HepG2 (cell line): ENCODE data around the gene TMEM14C. TPM values are rescaled to one million over a fixed set of nuclear protein-coding genes. Genes with fewer than 3 reads are reported as not detected.

ENCODE experiments used
- ESRRA ChIP-seq: sonication (generic); formaldehyde crosslinking; IDR thresholded peaks from 2 replicates; pipeline ENCODE4 v1.5.1; 2020; ENCODE audit warnings: mild to moderate bottlenecking, low read depth, missing genetic modification reagents
- KDM3A ChIP-seq: IDR thresholded peaks from 2 replicates; pipeline ENCODE4 v1.6.1; 2018; ENCODE audit warnings: low read depth, missing compliant biosample characterization
- KDM6A ChIP-seq: IDR thresholded peaks from 2 replicates; pipeline ENCODE4 v1.6.1; 2016; ENCODE audit warnings: low read depth
- MBNL3 ChIP-seq: fragments of 250-450 bp; sonication (Bioruptor Pico); conservative IDR thresholded peaks from 2 replicates; pipeline ENCODE4 v1.8.0; 2022; ENCODE audit warnings: mild to moderate bottlenecking, inconsistent platforms
- THAP11 ChIP-seq: IDR thresholded peaks from 2 replicates; pipeline ENCODE4 v1.6.1; 2016; ENCODE audit warnings: missing biosample characterization, missing genetic modification reagents
- TRIM24 ChIP-seq: sonication (generic); formaldehyde crosslinking; IDR thresholded peaks from 2 replicates; pipeline ENCODE4 v1.8.0; 2022; ENCODE audit warnings: mild to moderate bottlenecking, missing genetic modification reagents
- ZNF280B ChIP-seq: sonication (generic); formaldehyde crosslinking; IDR thresholded peaks from 2 replicates; pipeline ENCODE4 v1.5.0; 2020; ENCODE audit warnings: missing genetic modification reagents, mild to moderate bottlenecking, borderline replicate concordance
- polyA plus RNA-seq, 8 experiments: library from polyadenylated mRNA; depleted of rRNA in 3 of 8; stranded (reverse) in 7 of 8; unstranded in 1 of 8; fragments of >200 nt; fragmentation: Illumina TruSeq in 4 of 8; extraction: Trizol in 4 of 8; gene quantifications; 2 replicates each; pipeline versions ENCODE4 v1.2.1 to v1.2.3, GENCODE V29; 2011 to 2016; ENCODE audit warnings: low read depth in 4 of 8, missing spikeins in 1 of 8, mixed read lengths in 1 of 8; ENCODE audit not compliant: insufficient read depth in 1 of 8
- total RNA-seq, 5 experiments: library from RNA; depleted of rRNA; stranded (reverse); fragments of >200 nt; fragmentation: Illumina TruSeq; extraction: Trizol; gene quantifications; 2 replicates each; pipeline ENCODE4 v1.2.3, GENCODE V29; 2016; ENCODE audit warnings: low read depth in 1 of 5
- TF ChIP-seq, protein P1 (sequence below): conservative IDR thresholded peaks from 2 replicates; pipeline ENCODE4 v1.6.1; 2018; ENCODE audit warnings: missing genetic modification reagents
- TF ChIP-seq, protein P2 (sequence below): sonication (generic); formaldehyde crosslinking; IDR thresholded peaks from one replicate; pipeline ENCODE4 v1.5.1; 2020; ENCODE audit warnings: mild to moderate bottlenecking, missing genetic modification reagents; ENCODE audit errors: not compliant biosample characterization

The TMEM14C gene
- total and polyA plus RNA-seq, 2 of the 13 experiments (the other 11 are each of a cell fraction or from before 2014, with no cell fraction given), result 184 TPM

- TF ChIP-seq, protein P1, sequence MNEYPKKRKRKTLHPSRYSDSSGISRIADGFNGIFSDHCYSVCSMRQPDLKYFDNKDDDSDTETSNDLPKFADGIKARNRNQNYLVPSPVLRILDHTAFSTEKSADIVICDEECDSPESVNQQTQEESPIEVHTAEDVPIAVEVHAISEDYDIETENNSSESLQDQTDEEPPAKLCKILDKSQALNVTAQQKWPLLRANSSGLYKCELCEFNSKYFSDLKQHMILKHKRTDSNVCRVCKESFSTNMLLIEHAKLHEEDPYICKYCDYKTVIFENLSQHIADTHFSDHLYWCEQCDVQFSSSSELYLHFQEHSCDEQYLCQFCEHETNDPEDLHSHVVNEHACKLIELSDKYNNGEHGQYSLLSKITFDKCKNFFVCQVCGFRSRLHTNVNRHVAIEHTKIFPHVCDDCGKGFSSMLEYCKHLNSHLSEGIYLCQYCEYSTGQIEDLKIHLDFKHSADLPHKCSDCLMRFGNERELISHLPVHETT, result peak; percentile 100
- no peak for TF ChIP-seq ESRRA (CRISPR knock-in tag)
- no peak for TF ChIP-seq MBNL3 (CRISPR knock-in tag)
- TF ChIP-seq KDM3A, result peak; percentile 61; the same call in 1 of the 2 replicates
- TF ChIP-seq, protein P2, sequence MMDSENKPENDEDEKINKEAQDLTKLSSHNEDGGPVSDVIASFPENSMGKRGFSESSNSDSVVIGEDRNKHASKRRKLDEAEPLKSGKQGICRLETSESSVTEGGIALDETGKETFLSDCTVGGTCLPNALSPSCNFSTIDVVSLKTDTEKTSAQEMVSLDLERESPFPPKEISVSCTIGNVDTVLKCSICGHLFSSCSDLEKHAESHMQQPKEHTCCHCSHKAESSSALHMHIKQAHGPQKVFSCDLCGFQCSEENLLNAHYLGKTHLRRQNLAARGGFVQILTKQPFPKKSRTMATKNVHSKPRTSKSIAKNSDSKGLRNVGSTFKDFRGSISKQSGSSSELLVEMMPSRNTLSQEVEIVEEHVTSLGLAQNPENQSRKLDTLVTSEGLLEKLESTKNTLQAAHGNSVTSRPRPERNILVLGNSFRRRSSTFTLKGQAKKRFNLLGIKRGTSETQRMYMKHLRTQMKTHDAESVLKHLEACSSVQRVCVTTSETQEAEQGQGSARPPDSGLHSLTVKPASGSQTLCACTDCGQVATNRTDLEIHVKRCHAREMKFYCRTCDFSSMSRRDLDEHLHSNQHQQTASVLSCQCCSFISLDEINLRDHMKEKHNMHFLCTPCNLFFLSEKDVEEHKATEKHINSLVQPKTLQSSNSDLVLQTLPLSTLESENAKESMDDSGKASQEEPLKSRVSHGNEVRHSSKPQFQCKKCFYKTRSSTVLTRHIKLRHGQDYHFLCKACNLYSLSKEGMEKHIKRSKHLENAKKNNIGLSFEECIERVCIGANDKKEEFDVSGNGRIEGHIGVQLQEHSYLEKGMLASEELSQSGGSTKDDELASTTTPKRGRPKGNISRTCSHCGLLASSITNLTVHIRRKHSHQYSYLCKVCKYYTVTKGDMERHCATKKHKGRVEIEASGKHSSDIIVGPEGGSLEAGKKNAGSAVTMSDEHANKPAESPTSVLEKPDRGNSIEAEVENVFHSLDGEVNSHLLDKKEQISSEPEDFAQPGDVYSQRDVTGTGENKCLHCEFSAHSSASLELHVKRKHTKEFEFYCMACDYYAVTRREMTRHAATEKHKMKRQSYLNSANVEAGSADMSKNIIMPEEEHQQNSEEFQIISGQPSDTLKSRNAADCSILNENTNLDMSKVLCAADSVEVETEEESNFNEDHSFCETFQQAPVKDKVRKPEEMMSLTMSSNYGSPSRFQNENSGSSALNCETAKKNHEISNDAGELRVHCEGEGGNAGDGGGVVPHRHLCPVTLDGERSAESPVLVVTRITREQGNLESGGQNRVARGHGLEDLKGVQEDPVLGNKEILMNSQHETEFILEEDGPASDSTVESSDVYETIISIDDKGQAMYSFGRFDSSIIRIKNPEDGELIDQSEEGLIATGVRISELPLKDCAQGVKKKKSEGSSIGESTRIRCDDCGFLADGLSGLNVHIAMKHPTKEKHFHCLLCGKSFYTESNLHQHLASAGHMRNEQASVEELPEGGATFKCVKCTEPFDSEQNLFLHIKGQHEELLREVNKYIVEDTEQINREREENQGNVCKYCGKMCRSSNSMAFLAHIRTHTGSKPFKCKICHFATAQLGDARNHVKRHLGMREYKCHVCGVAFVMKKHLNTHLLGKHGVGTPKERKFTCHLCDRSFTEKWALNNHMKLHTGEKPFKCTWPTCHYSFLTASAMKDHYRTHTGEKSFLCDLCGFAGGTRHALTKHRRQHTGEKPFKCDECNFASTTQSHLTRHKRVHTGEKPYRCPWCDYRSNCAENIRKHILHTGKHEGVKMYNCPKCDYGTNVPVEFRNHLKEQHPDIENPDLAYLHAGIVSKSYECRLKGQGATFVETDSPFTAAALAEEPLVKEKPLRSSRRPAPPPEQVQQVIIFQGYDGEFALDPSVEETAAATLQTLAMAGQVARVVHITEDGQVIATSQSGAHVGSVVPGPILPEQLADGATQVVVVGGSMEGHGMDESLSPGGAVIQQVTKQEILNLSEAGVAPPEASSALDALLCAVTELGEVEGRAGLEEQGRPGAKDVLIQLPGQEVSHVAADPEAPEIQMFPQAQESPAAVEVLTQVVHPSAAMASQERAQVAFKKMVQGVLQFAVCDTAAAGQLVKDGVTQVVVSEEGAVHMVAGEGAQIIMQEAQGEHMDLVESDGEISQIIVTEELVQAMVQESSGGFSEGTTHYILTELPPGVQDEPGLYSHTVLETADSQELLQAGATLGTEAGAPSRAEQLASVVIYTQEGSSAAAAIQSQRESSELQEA (CRISPR knock-in tag), result no peak
- TF ChIP-seq TRIM24 (CRISPR knock-in tag), result no peak
- TF ChIP-seq KDM6A (CRISPR knock-in tag), result no peak
- peak; percentile 87 for TF ChIP-seq THAP11 (CRISPR knock-in tag)
- TF ChIP-seq ZNF280B, result peak; percentile 96; the same call in 1 of the 2 replicates
These were observed at the start of gene TMEM14C (continued) for GRCh38 chr6:10722820-10723566.
